GM19328 (cell line): Measurements from ENCODE around the gene CHST9.
"Not testable (repeated sequence)": the region's sequence is repeated elsewhere in the genome, so short reads cannot be mapped to it uniquely, and the experiment has no call there.

Source experiments
- ATAC-seq: cut with Tn5 transposase; IDR thresholded peaks from one replicate; pipeline ENCODE4 v1.9.1; 2021; ENCODE audit warnings: mild to moderate bottlenecking, moderate library complexity; ENCODE audit not compliant: unreplicated experiment

The CHST9 gene

DNA sequence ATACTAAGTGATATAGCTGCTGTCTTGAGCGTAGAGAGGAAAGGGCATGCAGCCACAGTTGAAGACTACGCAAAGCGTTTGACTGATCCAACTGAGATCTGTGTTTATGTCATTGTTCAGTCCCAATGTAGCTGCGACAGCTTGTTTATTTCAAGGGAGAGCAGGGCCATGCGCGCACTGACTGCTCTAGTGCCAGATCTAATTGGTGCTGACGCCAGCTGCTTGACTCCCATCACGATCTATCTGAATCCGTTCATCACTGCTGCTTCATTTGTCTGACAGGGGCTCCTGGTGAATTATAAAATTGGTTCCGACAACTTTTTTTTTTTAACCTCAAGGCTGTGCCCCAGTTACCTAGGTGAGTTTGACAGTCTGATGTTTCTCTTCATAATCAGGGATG is 75.7 kb downstream of the CHST9 start:
- no peak for ATAC-seq

DNA sequence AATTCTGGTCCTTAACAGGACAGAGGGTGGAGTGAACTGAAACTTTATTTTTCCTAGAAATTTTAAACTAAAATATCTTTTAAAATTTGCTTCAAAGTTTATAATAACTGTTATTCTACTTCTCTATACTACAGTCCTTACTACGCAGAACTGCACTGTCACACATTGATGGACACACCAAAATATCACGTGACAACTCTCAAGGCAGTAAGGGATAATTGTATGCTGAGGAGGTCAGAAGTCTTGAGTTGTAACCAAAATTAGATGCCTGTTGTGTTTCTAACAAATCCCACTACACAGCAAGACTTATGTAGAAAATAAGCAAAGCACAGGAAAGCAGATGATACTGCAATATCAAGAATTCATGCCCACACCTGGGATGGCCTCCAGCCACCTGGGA is 76.3 kb downstream of the CHST9 start:
- no peak for ATAC-seq

DNA sequence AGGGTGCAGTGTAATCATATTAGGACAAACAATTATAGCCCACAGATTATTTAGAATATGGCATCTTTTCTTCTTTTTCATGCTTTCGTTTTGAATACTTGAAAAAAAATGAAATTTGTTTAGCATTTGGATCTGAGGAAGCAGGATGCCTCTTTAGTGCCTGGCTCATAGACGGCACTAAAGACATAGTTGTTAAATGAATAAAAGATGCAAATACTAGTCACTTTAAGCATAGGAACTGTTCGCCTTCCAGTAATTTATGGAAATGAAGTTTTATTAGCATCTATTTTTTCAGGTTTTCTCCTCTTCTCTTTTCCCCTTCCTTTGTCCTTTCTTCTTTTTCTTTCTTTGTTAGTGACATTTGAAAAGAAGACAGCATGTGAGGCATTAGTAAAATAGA is 80.4 kb downstream of the CHST9 start:
- ATAC-seq = no peak

DNA sequence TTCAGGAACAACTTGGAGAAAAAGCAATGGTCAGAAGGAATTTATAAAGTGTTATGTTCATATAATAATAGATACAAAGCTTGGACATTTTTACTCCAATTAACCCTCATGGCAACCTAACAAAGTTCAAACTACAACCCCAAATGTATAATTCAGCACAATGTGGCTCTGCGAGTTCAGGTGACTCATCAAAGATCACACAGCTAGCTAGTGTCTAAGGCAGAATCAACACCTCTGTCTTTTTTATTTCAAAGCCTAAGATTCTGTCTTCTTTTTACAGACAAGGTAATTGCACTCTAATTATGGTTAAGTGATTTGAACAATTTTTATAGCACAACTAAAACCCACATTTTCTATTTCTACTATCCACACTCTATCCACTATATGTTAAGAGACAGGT is 90.5 kb downstream of the CHST9 start:
- ATAC-seq = no peak

DNA sequence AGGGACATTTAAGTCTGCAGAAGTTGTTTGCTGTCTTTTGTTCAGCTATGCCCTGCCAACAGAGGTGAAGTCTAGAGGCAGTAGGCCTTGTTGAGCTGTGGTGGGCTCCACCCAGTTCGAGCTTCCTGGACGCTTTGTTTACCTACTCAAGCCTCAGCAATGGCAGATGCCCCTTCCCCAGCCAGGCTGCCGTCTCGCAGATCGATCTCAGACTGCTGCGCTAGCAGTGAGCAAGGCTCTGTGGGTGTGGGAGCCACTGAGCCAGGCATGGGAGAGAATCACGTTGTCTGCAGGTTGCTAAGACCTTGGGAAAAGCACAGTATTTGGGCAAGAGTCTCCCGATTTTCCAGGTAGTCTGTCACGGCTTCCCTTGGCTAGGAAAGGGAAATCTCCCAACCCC is 91.8 kb downstream of the CHST9 start:
- ATAC-seq = not testable (repeated sequence)

DNA sequence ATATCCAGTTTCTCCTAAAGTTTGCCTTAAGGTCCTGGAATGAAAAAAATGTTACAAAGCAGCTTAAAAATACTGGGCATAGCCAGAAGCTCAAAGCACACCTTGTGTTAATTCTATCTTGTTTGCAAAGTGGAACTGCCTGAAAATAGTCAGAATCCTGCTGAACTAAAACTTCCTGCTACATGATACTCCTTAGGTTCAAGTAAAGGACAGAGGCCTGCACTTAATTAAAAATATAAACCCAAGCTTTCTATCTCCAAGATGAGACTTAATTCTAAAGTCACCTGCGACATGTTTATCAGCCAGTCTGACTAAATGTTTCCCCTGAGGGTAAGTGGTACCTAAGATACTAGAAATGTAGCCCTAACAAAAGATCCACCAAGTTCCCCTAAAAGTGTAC is 103.4 kb downstream of the CHST9 start:
- no peak for ATAC-seq

DNA sequence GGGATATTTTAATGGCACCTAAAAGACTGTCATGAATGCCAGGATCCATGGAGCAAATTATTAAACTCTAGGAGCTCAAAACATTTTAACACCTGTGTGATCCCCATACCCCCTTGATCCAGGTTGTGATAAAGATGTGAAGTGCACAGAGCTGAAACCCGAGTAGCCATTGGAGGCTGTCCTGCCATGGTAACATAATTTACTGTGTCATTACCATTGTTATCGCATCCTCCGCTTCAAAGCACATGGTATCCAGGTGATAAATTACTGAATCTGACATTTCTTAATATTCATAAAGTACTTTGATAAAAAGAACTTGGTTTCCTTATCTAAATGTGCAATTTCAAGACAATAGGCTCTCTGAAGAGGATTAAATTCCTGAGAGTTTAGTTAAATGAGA is 109.3 kb downstream of the CHST9 start:
- no peak for ATAC-seq

DNA sequence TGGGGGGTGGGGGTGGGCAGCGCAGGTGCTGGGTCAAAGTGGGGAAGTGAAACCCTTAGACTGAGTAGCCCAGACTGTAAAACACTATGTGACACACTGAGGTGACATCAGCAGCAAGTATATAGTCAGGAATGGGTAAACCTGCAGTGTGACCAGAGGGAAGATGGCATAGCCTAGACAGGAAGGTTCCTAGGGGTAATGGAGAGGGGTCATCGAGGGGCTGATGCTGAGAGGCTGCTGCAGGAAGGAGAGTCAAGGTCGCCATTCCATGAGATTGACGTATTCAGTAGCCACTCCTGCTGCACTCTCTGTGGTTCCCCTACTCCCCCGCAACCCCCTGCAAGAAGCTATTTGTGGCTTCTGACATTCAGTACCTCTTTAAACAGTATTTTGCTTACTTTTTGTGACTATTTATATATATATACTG is 111.7 kb downstream of the CHST9 start:
- ATAC-seq = peak; percentile 95

DNA sequence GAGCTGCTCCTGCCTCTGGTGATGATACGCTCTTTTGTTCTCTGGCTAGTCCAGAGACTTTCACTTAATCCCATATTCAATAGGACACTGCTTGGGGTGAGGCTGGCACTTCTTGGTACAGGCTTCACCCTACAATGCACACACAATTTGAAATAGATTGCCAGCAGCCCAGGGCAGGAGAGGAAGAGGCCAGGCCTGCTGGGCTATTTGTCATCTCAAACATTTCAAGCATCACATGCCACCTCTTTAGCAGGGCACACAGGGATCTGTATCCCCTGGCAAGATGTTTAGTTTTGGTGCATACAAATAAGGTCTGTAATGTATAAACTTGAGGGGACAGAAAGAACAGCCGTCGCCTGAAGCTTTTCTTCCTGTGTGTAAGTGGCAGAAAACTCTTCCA is 120.4 kb downstream of the CHST9 start:
- no peak for ATAC-seq

DNA sequence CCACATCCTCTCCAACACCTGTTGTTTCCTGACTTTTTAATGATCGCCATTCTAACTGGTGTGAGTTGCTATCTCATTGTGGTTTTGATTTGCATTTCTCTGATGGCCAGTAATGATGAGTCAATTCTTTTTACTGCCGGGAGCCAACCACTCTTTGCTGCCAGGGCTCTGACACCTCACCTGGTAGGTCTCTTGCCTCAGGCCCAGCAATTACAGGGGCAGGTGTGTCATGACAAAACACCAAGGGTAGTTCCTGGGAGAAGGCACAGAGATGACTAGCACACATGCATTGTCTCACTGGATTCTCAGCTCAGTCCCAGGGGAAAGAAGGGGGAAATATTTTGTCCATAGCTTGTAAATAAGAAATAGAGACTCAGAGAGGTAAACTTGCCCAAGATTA is 122.3 kb downstream of the CHST9 start:
- ATAC-seq = no peak

DNA sequence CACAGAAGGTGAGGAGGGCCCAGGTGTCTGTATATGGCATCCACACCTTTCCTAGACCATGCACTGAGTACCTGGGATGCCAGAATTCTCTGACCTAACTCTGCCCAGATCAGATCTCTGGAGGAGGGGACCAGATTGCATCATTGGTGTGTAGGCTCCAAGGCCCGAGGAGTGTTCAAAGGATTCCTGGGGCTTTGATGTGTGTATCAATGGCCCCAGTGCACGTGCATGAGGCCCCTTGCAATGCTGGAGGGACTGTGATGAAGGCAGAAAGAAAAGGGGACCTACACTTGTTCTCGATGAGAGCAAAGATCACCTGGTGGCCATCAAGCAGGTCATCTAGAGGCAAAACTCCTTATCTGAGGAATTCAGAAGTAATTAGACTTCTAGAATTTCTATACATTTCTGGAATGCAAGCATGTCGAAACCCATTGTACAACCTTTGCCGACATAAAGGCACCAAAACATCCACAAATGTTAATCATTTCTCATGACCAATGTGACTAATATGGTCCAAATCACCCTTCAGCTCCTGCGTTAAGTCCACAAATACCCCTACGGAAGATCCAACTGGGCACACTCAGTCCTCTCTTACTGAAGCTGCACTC is 123.5 kb downstream of the CHST9 start:
- no peak for ATAC-seq

DNA sequence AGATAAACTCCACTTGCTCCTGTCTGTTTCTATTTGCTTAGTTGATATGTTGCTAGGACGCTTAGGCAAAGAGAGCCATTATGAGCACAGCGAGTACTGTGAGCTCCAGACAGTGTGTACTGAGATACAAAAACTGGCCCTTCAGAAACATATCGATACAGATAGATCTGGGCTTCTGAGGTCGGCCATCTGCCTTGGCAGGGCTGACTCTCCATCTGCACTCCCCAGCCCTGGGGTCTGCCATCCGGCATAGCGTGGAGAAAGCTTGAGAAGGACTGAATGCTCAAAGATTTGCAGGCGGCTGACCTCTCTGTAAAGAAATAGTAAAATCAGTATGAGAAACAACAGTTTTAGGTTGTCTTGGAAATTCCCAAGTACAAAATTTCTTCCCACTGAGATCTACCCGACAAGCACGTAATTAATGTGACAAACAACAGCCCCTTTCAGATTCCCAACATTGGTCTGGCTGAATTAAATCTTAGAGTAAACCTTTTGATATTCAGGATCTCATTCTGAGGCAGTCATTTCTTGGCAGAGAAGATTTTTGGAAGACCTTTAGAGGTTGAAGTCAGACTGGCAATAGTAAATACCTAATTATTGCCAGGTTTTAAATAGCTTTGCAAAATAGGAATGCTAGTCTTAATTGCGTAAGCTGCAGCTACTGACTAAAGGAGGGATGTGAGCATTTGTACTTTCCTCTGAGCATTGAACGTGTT is 127.4 kb downstream of the CHST9 start:
- ATAC-seq = no peak

DNA sequence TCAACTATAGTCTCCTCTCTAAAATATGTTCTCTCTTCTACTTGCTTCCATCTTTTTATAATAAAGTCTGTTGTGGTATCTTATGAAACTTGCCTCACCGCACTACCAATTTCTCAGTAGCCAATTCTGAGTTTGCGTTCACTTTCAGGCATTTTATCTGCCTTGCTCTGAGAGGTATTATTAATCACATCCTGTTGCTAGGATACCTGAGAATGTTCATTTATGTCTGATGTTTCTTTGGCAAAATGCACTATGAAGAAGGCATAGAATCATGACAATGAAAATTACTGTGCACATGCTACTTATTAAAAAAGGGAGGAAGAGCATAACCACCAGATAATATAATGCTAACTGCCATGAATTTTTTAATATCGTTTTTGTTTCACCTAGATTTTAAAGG is 130.2 kb downstream of the CHST9 start:
- ATAC-seq = no peak

DNA sequence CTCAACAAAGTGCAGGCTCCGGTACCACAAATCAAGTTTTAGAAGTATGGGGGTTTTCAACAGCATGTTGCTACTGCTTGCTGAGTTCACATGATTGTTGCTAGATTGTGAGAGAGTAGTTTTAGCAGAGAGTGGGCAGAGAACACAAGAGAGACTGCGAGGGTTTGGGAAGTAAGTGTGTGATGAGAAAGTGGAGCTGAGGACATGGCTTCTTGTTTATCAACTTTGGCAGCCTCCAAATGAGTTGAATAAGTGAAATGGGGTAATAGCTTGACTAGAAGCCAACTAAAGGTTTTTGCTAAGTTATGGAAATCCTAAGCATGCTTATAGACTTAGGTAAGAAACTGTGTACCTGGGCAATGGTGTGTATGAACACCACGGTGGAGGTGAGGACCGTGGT is 135.1 kb downstream of the CHST9 start:
- ATAC-seq = no peak

DNA sequence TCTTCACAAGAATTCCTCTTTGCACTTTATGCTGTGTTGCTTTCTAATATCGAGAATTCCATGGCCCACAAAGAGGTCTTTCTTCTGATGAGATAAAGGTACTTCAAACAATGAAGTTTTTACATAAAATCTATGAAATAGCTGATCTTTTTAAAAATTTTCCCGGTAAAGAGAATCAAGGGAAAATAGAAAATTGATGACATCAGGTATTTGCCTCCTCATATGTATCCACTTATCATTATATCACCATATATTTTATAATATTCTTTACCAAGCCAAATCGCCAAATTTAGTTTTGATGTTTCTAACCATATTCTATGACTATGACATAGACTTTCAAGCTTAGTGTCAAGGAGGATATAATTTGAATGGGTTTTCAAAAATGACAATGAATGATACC is 139.8 kb downstream of the CHST9 start:
- ATAC-seq = no peak

DNA sequence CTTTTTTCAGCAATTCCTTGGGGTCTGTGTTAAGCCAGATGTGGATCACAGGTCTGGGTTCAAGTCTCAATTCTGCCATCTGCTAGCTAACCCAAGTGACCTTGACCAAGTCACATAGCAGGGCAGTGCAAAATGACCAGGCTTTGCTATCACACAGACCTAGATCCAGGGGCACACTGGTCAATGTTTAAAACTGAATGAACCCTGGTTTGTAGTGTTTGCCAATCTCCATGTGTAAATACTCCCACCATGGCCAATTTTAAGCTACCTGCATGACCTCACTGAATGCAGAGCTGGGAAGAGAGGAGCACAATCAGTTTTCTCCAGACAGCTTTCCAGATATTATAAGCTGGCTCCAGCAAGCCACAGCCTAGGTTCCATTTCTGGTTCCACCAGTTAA is 142.9 kb downstream of the CHST9 start:
- ATAC-seq = no peak

DNA sequence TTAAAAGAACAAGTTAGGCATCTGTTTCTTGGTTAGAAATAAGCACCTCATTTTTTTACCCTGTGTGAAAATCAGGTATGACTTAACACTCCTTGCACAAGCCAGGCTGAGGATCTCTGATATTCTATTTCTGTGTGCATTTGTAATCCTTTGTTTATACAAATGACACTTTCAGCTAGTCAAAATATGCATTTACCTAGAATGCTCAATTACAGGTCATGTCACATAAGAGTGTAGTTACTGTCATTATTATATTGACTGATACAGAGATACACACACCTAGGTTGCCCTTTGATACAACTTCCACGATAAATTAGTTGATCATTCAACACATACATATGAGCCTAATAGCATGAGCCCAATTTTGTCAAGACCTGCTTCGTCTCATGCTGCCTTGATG is 144.3 kb downstream of the CHST9 start:
- ATAC-seq = no peak

DNA sequence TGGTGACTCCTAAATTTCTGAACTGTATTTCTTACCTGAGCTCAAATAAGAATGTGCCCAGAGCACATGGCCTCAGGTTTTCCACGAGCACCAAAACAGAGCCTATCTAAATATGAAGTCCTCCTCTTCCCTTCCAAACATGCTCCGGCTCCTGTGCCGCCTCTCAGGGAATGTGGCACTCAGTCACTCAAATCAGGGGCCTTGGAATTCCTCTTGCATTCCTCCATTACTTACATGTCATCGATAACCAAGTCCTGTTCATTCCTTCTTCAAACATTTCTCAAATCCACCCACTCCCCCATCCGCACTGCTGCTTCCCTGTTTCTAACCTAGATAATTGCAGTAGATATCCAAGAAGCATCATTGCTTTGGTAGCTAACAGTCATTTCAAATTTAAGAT is 151.4 kb downstream of the CHST9 start:
- no peak for ATAC-seq

DNA sequence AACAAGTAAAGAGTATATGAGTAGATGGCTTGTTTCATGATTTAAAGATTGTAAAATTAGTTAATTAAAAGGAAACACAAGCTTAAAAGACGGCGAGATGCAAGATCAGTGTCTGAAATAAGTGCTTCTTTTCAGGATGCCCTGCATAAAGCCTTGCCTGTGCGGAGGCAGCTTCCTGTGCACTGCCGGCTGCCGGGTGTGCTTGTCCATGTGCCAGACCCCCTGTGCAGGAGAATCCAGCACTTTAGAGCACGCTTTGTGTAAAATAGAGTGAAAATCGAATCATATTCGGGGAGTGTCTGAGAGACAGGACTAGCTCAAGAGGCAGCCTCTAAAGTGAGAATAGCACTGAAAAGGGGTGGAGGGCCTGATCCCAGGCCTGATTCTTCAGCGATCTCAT is 154.7 kb downstream of the CHST9 start:
- ATAC-seq = no peak

DNA sequence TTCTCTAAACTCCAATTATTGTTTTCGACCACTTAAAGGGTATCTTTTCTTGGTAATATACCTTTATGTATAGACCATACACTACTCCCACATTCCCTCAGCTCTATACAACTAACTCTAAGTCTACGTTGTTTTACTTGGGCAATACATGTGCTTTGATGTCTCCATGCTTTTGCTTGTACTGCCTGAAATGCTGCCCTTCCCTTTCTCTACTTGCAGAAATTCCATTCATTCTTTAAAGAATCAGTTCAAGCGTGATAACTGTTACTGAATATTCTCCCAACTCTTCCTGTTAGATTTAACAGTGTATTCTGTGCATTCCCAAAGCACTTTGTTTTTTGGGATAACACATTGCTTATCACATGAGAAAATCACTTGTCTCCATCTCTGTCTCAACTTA is 162.6 kb downstream of the CHST9 start:
- ATAC-seq = no peak

DNA sequence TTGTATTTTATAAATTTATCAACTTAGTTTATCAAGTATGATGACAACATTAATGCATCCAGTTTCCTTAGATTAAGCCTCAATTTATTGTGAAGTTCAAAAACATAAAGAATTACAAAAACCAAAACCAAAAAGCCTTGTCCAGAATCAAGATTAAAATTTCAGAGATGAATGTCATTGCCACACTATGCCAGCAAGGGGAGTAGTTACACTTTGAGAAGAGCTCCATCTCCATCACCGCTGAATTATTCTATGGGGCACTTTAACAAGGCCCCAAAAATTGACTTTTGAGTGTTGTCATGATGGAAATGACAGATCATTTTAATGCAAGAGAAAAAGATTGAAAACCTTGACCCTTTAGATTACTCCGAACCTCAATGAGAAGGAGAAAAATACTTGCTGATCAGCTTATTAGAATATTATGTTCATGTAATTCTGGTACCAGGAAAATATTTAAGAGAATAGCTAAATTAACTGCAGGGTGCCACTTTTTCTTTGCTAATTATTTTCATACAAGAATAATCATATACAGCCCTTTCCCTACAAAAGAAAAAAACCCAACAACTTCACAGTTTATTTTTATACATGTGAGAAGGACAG is 167.1 kb downstream of the CHST9 start:
- no peak for ATAC-seq

DNA sequence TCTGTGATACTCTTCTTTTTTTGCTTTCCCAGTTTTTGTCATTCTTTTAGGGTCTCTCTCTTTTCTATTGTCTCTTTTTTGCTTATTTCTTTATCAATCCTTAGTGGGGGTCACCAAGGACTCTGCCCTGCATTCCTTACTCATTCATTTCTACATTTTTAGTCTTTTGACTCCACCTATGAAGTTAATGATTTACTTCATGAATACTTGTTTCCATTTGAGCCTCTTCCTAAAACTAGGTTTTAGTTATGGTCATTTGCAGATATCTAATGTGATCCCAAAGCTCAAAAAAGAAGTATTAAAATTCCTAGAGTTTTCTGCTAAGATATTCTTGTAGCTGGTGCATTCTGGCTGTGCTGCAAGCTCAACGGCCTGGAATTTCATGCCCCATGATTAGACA is 170.3 kb downstream of the CHST9 start:
- no peak for ATAC-seq

DNA sequence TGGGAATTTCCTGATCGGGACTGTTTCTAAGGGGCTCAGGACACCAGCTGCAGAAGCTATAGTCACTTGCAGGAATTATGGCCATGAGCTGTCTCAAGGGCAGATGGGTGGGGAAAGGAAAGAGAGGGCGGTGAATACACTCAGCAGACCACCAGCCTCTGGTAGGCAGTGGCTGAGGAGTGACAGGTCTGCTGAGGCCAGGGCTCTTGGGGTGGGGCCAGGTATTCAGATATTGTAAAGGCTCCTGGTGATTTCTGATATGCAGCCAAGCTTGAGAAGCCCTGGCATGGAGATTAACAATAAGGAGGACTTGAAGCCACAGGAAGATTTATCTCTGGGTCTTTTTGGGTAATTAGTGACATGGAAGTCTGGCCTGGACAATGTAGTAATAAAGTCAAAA is 174.3 kb downstream of the CHST9 start:
- no peak for ATAC-seq
